Endothelial cell (in vitro differentiated cells): ENCODE data around the gene DHX32. TPM values are rescaled to one million over a fixed set of nuclear protein-coding genes. Genes with fewer than 3 reads are reported as not detected.
A peak's percentile ranks its signal among the peaks of the same experiment; 100 is the strongest.

Experiments used
- DNase-seq: peaks from one replicate; pipeline ENCODE4 v3.0.0; 2021; ENCODE audit warnings: low spot score
- H3K27ac Mint-ChIP-seq: one replicate; pipeline ENCODE4 v1.8.0; 2021; ENCODE audit warnings: mixed read lengths, inconsistent platforms; ENCODE audit not compliant: unreplicated experiment
- H3K27me3 Mint-ChIP-seq: one replicate; pipeline ENCODE4 v1.8.0; 2021; ENCODE audit warnings: mild to moderate bottlenecking, moderate library complexity, mixed read lengths, inconsistent platforms; ENCODE audit not compliant: unreplicated experiment
- H3K36me3 Mint-ChIP-seq: one replicate; pipeline ENCODE4 v1.8.0; 2021; ENCODE audit warnings: mild to moderate bottlenecking, low read depth, mixed read lengths, inconsistent platforms; ENCODE audit not compliant: unreplicated experiment
- H3K4me1 Mint-ChIP-seq: one replicate; pipeline ENCODE4 v1.8.0; 2021; ENCODE audit warnings: mild to moderate bottlenecking, mixed read lengths, inconsistent platforms; ENCODE audit not compliant: unreplicated experiment
- H3K4me3 Mint-ChIP-seq: one replicate; pipeline ENCODE4 v1.8.0; 2021; ENCODE audit warnings: mild to moderate bottlenecking, mixed read lengths, inconsistent platforms; ENCODE audit not compliant: unreplicated experiment
- H3K9me3 Mint-ChIP-seq: one replicate; pipeline ENCODE4 v1.8.0; 2021; ENCODE audit warnings: mixed read lengths, inconsistent platforms; ENCODE audit not compliant: unreplicated experiment
- total RNA-seq: library from RNA; stranded (reverse); fragmentation: NEBNext Ultra II Directional; extraction: Animal tissue kit (Norgen Biotek cat#: 25700); gene quantifications from one replicate; pipeline ENCODE4 v1.2.1, GENCODE V29; 2021; ENCODE audit not compliant: unreplicated experiment
- TF ChIP-seq, protein P1 (sequence below): fragments of 200-600 bp; sonication (generic); IDR thresholded peaks from one replicate; pipeline ENCODE4 v1.5.0; 2021; ENCODE audit warnings: antibody characterized with exemption; ENCODE audit not compliant: unreplicated experiment

DHX32 gene
- total RNA-seq, 1 donor from 2014 or later = 54.0 TPM

DNA sequence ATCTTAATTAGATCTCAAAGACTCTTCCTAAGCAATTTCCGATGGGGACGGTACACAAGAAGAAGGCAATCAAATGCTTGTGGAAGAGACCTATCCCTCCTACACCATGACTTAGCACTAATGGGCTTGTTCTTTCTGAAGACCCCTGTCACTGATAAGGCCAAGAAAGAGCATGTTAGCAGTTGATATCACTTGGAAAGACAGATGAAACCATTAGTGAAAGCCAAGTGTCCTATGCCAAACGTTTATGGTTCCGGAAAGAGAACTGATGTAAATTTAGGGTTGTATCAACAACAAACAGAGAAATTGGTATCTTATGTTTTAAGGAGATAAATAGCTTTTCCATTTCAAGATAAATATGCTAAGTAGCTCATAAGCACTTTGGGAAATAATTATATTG, 64.5 kb downstream of the DHX32 start:
- no peaks in the 10 kb centered on the region for H3K9me3 Mint-ChIP-seq
- H3K4me1 Mint-ChIP-seq = peaks cover under 1% of the 10 kb centered on the region
- DNase-seq = no peak
- TF ChIP-seq, protein P1, sequence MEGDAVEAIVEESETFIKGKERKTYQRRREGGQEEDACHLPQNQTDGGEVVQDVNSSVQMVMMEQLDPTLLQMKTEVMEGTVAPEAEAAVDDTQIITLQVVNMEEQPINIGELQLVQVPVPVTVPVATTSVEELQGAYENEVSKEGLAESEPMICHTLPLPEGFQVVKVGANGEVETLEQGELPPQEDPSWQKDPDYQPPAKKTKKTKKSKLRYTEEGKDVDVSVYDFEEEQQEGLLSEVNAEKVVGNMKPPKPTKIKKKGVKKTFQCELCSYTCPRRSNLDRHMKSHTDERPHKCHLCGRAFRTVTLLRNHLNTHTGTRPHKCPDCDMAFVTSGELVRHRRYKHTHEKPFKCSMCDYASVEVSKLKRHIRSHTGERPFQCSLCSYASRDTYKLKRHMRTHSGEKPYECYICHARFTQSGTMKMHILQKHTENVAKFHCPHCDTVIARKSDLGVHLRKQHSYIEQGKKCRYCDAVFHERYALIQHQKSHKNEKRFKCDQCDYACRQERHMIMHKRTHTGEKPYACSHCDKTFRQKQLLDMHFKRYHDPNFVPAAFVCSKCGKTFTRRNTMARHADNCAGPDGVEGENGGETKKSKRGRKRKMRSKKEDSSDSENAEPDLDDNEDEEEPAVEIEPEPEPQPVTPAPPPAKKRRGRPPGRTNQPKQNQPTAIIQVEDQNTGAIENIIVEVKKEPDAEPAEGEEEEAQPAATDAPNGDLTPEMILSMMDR = no peak
- no peak overlapping the region for H3K4me3 Mint-ChIP-seq
- H3K36me3 Mint-ChIP-seq = peaks cover 16% of the 10 kb centered on the region
- H3K27ac Mint-ChIP-seq = no peak overlapping the region
- H3K27me3 Mint-ChIP-seq = peaks cover 2% of the 10 kb centered on the region

- TF ChIP-seq, protein P1 = no peak
- Mint-ChIP-seq H3K9me3 (no peaks in the 10 kb centered on the region), H3K4me3 (no peak overlapping the region), H3K4me1 (no peaks in the 10 kb centered on the region), H3K27me3 (peaks cover 2% of the 10 kb centered on the region), H3K27ac (no peak overlapping the region), H3K36me3 (peaks cover 18% of the 10 kb centered on the region)
- no peak for DNase-seq
Observed at GRCh38 chr10:125815764-125816163, 65.3 kb downstream of the DHX32 start.

DNA sequence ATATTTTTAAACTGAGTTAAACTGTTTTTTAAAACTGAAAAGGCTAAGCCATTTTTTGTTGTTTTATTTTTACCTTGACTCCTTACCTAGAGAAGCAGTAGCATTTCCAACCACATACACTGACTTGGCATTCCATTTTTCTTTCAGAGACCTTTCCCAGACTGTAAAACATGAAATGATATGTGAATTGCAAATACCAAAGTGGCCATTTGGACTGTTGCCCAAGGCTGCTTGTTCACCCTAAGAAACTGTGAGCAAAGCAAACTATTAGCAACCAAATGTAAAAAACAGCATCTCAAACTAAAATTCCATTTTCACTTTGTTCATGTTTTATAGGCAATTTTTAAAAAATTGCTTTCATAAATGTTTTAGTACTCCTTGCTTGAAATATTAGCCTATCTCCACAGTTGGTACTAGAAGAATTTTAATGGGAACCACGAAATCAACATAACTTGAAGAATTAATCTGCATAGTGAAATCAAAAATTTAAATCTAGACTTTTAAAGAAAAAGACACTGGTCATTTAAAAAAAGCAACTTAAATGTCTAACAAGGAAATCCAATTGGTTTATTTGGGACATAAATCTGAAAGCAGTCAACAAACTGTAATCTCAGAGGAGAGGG, 68.9 kb downstream of the DHX32 start:
- TF ChIP-seq, protein P1 = no peak
- Mint-ChIP-seq H3K27me3 (peaks cover 3% of the 10 kb centered on the region), H3K4me3 (no peak overlapping the region), H3K9me3 (no peaks in the 10 kb centered on the region), H3K27ac (no peak overlapping the region), H3K36me3 (peaks cover 25% of the 10 kb centered on the region), H3K4me1 (peaks cover 10% of the 10 kb centered on the region)
- DNase-seq = no peak

GRCh38 chr10:125811251-125811650, 69.8 kb downstream of the DHX32 start:
- Mint-ChIP-seq H3K4me3 (no peak overlapping the region), H3K27ac (no peak overlapping the region), H3K9me3 (no peaks in the 10 kb centered on the region), H3K27me3 (peaks cover 5% of the 10 kb centered on the region), H3K36me3 (peaks cover 34% of the 10 kb centered on the region), H3K4me1 (peaks cover 15% of the 10 kb centered on the region)
- TF ChIP-seq, protein P1 = no peak
- no peak for DNase-seq

GRCh38 chr10:125808047-125808446, 73.0 kb downstream of the DHX32 start:
- DNase-seq = no peak
- H3K27me3 Mint-ChIP-seq = peaks cover 5% of the 10 kb centered on the region
- no peaks in the 10 kb centered on the region for H3K9me3 Mint-ChIP-seq
- TF ChIP-seq, protein P1 = no peak
- peak overlapping the region; percentile 2 for H3K27ac Mint-ChIP-seq
- H3K4me3 Mint-ChIP-seq = no peak overlapping the region
- H3K4me1 Mint-ChIP-seq = peaks cover 16% of the 10 kb centered on the region
- H3K36me3 Mint-ChIP-seq = peaks cover 20% of the 10 kb centered on the region
